SK-N-SH treated with all-trans-retinoic acid at 6 μM for 48 hours (cell line): ENCODE data around the gene PPFIA1.

Experiments
- ARNTL ChIP-seq: fragments of 450-650 bp; formaldehyde crosslinking; IDR thresholded peaks from 2 replicates; pipeline ENCODE4 v1.5.0; 2020; ENCODE audit warnings: low read depth, mild to moderate bottlenecking, moderate library complexity, borderline replicate concordance
- CSDC2 ChIP-seq: fragments of 250-450 bp; sonication (Bioruptor Pico); IDR thresholded peaks from 2 replicates; pipeline ENCODE4 v1.5.0; 2020; ENCODE audit warnings: mild to moderate bottlenecking, moderate library complexity
- CSRNP3 ChIP-seq: fragments of 250-450 bp; sonication (Bioruptor Pico); IDR thresholded peaks from 2 replicates; pipeline ENCODE4 v1.5.1; 2021; ENCODE audit warnings: mild to moderate bottlenecking, moderate library complexity
- ESRRG ChIP-seq: fragments of 250-450 bp; sonication (Bioruptor Pico); IDR thresholded peaks from 2 replicates; pipeline ENCODE4 v1.6.1; 2021; ENCODE audit warnings: mild to moderate bottlenecking
- GLIS3 ChIP-seq: fragments of 250-450 bp; sonication (Bioruptor Pico); IDR thresholded peaks from 2 replicates; pipeline ENCODE4 v1.5.0; 2020; ENCODE audit warnings: mild to moderate bottlenecking, moderate library complexity
- ISL1 ChIP-seq: fragments of 250-450 bp; sonication (Bioruptor Pico); IDR thresholded peaks from 2 replicates; pipeline ENCODE4 v2.1.2; 2022; ENCODE audit warnings: mild to moderate bottlenecking, moderate library complexity
- OSR1 ChIP-seq: fragments of 250-450 bp; sonication (Bioruptor Pico); IDR thresholded peaks from 2 replicates; pipeline ENCODE4 v1.8.0; 2022; ENCODE audit warnings: moderate library complexity, mild to moderate bottlenecking, inconsistent platforms
- POU6F1 ChIP-seq: fragments of 250-450 bp; sonication (Bioruptor Pico); IDR thresholded peaks from 2 replicates; pipeline ENCODE4 v1.8.0; 2021; ENCODE audit warnings: low read depth, mild to moderate bottlenecking, moderate library complexity, borderline replicate concordance
- TOX ChIP-seq: fragments of 250-450 bp; sonication (Bioruptor Pico); IDR thresholded peaks from 2 replicates; pipeline ENCODE4 v1.8.0; 2021; ENCODE audit warnings: mild to moderate bottlenecking, moderate library complexity, borderline replicate concordance
- ZFP3 ChIP-seq: fragments of 250-450 bp; sonication (Bioruptor Pico); IDR thresholded peaks from 2 replicates; pipeline ENCODE4 v1.5.0; 2020; ENCODE audit warnings: mild to moderate bottlenecking, moderate library complexity
- ZFP30 ChIP-seq: fragments of 450-650 bp; formaldehyde crosslinking; IDR thresholded peaks from 2 replicates; pipeline ENCODE4 v1.5.0; 2022; ENCODE audit warnings: mild to moderate bottlenecking, moderate library complexity
- ZNF565 ChIP-seq: fragments of 450-650 bp; formaldehyde crosslinking; conservative IDR thresholded peaks from 2 replicates; pipeline ENCODE4 v1.5.0; 2020; ENCODE audit warnings: low read depth, mild to moderate bottlenecking, moderate library complexity
- ZNF70 ChIP-seq: fragments of 450-650 bp; formaldehyde crosslinking; IDR thresholded peaks from 2 replicates; pipeline ENCODE4 v1.5.0; 2020; ENCODE audit warnings: mild to moderate bottlenecking, moderate library complexity

GRCh38 chr11:70416881-70417280, 146.4 kb downstream of the PPFIA1 start:
- no peak for TF ChIP-seq CSRNP3
- no peak for TF ChIP-seq ARNTL (CRISPR knock-in tag)
- no peak for TF ChIP-seq ZFP30
- TF ChIP-seq ISL1 = no peak
- TF ChIP-seq CSDC2 (CRISPR knock-in tag) = no peak
- TF ChIP-seq ZFP3 (CRISPR knock-in tag) = no peak
- no peak for TF ChIP-seq ESRRG (CRISPR knock-in tag)
- no peak for TF ChIP-seq ZNF70 (CRISPR knock-in tag)
- TF ChIP-seq POU6F1 (CRISPR knock-in tag) = no peak
- TF ChIP-seq OSR1 (CRISPR knock-in tag) = no peak
- no peak for TF ChIP-seq GLIS3
- TF ChIP-seq ZNF565 (CRISPR knock-in tag) = no peak
- TF ChIP-seq TOX = no peak
